Heart left ventricle (tissue), 16 donors: ENCODE measurements around the gene KLHDC7B. TPM values are rescaled to one million over a fixed set of nuclear protein-coding genes. Genes with fewer than 3 reads are reported as not detected.

Source experiments
- ATAC-seq, 4 donors: fragments of 200-7000 bp; cut with Tn5 transposase; one replicate each; pipeline ENCODE4 v1.9.1; 2020 to 2022; ENCODE audit warnings: moderate library complexity in 4 of 4, mild to moderate bottlenecking in 3 of 4, moderate number of reproducible peaks in 1 of 4
- DNase-seq, 5 donors: peaks; one replicate each; pipeline ENCODE4 v3.0.0-alpha.2; 2020
- H3K27ac ChIP-seq, 12 donors: fragments of 200-600 bp; sonication (generic) in 4 of 12; one replicate each; pipeline versions ENCODE4 v1.5.0 to v1.8.0; 2016 to 2022; ENCODE audit warnings: mild to moderate bottlenecking in 2 of 12
- H3K27me3 ChIP-seq, 9 donors: fragments of 200-600 bp; sonication (generic) in 2 of 9; one replicate each; pipeline versions ENCODE4 v1.5.1 to v1.8.0; 2016 to 2022; ENCODE audit warnings: mild to moderate bottlenecking in 3 of 9
- H3K36me3 ChIP-seq, 9 donors: fragments of 200-600 bp; sonication (generic) in 2 of 9; one replicate each; pipeline versions ENCODE4 v1.5.0 to v1.8.0; 2018 to 2022; ENCODE audit warnings: mild to moderate bottlenecking in 2 of 9
- H3K4me1 ChIP-seq, 12 donors: fragments of 200-600 bp; sonication (generic) in 4 of 12; one replicate each; pipeline versions ENCODE4 v1.5.0 to v1.8.0; 2016 to 2022; ENCODE audit warnings: mild to moderate bottlenecking in 3 of 12
- H3K4me3 ChIP-seq, 12 donors: fragments of 200-600 bp; sonication (generic) in 4 of 12; one replicate each; pipeline versions ENCODE4 v1.5.0 to v1.8.0; 2017 to 2022; ENCODE audit warnings: mild to moderate bottlenecking in 9 of 12, moderate library complexity in 4 of 12
- H3K9me3 ChIP-seq, 12 donors: fragments of 200-600 bp; sonication (generic) in 4 of 12; one replicate each; pipeline versions ENCODE4 v1.5.0 to v1.8.0; 2016 to 2022; ENCODE audit warnings: mild to moderate bottlenecking in 1 of 12
- POLR2A ChIP-seq, 2 donors: fragments of 450-650 bp; IDR thresholded peaks; one replicate each; pipeline ENCODE4 v1.6.1; 2017; ENCODE audit warnings: antibody characterized with exemption in 2 of 2, mild to moderate bottlenecking in 2 of 2, moderate library complexity in 2 of 2
- WGBS, 4 donors: extraction: QIAGEN DNeasy Blood & Tissue Kit in 2 of 4; methylation state at CpG; one replicate each; pipeline versions ENCODE4 v1.1.5 to v1.1.7; 2013 to 2018; 5-methylcytosine and 5-hydroxymethylcytosine counted together
- intact Hi-C, 10 donors: fragments of 100-400 bp; cut with DNase I; formaldehyde crosslinking; loops; one replicate each; pipeline versions ENCODE4 v1.11.1 to v1.14.2; 2022
- polyA plus RNA-seq, 2 donors: library from polyadenylated mRNA; stranded (reverse); fragments of 200-250 nt; gene quantifications; one replicate each; pipeline ENCODE4 v1.2.3, GENCODE V29; 2013
- total RNA-seq, 9 donors: library from RNA; depleted of rRNA in 2 of 9; stranded (reverse); fragments of >200 nt in 2 of 9; fragmentation: NEBNext Ultra II Directional in 3 of 9; extraction: Animal tissue kit (Norgen Biotek cat#: 25700) in 3 of 9; gene quantifications; one replicate each; pipeline versions ENCODE4 v1.1.0 to v1.2.4, GENCODE V29; 2016 to 2023
- TF ChIP-seq, protein P1 (sequence below), 12 donors: fragments of 200-600 bp; sonication (generic) in 4 of 12; IDR thresholded peaks; one replicate each; pipeline versions ENCODE4 v1.5.0 to v1.8.0; 2018 to 2022; ENCODE audit warnings: antibody characterized with exemption in 12 of 12, mild to moderate bottlenecking in 5 of 12
- donor health status: ischemic (EF 13 %, LVEDD 7.1; RV severe dilation, severe dysfunction).
- donor health status: healthy with polysubstance abuse.
- donor health status: DM: no; HTN: yes; CAD: no.
- donor health status: DM: no; HTN: no; CAD: no.
- donor health status: ischemic (EF 25% LVEDD 6.9; RV normal size, moderate dysfunction).
- donor health status: ischemic (EF 25% LVEDD 5.7; RV mildly dilated, moderate dysfunction).
- donor health status: healthy.
- donor health status: DM: yes; HTN: yes; CAD: no.
- donor health status: ischemic (EF 35%, LVEDD 5.7; RV mildly dilated, moderate dysfunction).
- donor health status: nonischemic (EF 11% LVEDD 7.7; RV severe dilation, severe dysfunction).
- donor health status: DM: yes; HTN: yes; CAD: no.
- donor health status: PGD.
- donor health status: ischemic (EF 29% LVEDD 5.4; RV normal size, mild dysfunction).
- donor health status: nonischemic (EF 23%, LVEDD 6.1; RV moderate dilation, normal function).

The KLHDC7B gene
- total and polyA plus RNA-seq, 11 donors = 0.08 to 1.3 (median 0.13) TPM; not detected in 6

DNA sequence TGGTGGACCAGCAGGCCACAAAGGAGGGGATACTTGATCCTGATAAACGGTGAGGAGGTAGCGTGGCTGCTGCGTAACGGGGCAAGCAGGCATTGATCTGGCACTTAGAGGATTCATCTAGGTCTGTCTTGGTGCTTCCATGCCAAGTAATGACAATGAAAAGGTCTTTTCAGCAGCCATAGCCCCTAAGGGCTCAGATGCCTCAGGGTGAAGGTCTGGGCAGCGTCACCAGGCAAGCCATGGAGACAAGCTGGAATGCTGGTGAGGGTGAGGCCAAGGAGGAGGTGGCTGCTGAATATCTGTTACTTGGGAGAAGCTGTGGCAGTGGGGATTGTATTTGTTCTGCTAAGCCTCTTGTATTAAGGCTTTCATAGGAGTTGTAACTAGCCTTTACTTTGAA lies 41.7 kb downstream of the KLHDC7B start:
- WGBS, 4 donors = 87 to 96% (median 90%) methylated on average over 4 to 5 of the region's 5 CpGs
- Histone ChIP-seq H3K36me3 (no peaks in the 10 kb centered on the region), H3K27me3 (no peaks in the 10 kb centered on the region), H3K27ac (no peak overlapping the region), H3K4me3 (no peak overlapping the region), H3K9me3 (no peaks in the 10 kb centered on the region), H3K4me1 (peaks cover 0 to 11% (median 7%) of the 10 kb centered on the region in 12 donors)
- TF ChIP-seq, protein P1, sequence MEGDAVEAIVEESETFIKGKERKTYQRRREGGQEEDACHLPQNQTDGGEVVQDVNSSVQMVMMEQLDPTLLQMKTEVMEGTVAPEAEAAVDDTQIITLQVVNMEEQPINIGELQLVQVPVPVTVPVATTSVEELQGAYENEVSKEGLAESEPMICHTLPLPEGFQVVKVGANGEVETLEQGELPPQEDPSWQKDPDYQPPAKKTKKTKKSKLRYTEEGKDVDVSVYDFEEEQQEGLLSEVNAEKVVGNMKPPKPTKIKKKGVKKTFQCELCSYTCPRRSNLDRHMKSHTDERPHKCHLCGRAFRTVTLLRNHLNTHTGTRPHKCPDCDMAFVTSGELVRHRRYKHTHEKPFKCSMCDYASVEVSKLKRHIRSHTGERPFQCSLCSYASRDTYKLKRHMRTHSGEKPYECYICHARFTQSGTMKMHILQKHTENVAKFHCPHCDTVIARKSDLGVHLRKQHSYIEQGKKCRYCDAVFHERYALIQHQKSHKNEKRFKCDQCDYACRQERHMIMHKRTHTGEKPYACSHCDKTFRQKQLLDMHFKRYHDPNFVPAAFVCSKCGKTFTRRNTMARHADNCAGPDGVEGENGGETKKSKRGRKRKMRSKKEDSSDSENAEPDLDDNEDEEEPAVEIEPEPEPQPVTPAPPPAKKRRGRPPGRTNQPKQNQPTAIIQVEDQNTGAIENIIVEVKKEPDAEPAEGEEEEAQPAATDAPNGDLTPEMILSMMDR (IDR thresholded peaks at IDR 0.05) = no peak
- TF ChIP-seq POLR2A (IDR thresholded peaks at IDR 0.05) = no peak
- intact Hi-C loops = no loop called here
- DNase-seq = peak in 2 of 5 donors; percentile 7 to 8
- no peak for ATAC-seq

DNA sequence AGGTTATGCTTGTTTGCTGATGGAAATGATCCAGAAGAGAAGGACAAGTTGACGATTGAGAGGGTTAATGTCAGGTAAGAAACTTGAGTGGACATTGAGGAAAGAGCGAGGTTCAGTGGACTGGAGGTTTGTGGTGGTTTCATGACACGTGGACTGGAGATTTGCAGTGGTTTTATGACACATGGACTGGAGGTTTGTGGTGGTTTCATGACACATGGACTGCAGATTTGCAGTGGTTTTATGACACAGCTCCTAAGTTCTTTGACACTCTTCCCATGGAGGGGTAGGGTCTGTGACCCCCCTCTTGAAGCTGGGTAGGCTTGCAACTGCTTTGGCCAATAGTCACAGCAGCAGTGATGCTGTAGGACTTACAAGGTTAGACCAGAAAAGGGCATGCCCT lies 49.5 kb downstream of the KLHDC7B start:
- H3K9me3 ChIP-seq = no peaks in the 10 kb centered on the region
- no peak for TF ChIP-seq POLR2A (IDR thresholded peaks at IDR 0.05)
- H3K36me3 ChIP-seq = no peaks in the 10 kb centered on the region
- intact Hi-C loops = no loop called here
- WGBS, 4 donors = 86 to 92% (median 89%) methylated on average over 3 of the region's 3 CpGs
- H3K4me1 ChIP-seq = peaks cover 0 to 4% (median 0%) of the 10 kb centered on the region in 12 donors
- H3K4me3 ChIP-seq = no peak overlapping the region
- DNase-seq (no peak), ATAC-seq (no peak)
- H3K27ac ChIP-seq = no peak overlapping the region
- peaks cover 0 to 24% (median 14%) of the 10 kb centered on the region in 9 donors for H3K27me3 ChIP-seq

DNA sequence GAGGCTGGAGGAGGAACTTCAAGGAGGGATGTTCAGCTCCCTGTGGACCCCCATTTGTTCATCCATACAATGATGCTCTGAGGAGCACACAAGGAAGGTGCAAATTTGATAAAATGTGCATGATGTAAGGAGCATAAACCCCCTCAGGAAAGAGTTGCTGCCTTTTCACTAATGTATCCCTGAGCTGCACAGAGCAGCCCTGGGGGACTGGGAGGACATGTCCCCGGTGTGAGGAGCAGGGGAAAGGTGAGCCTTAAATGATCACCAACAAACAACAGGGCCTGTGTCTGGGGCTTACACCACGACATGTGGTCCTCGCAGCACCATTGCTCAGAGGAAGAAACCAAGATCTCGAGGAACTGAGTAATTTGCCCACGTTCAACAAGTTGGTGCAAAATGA lies 51.4 kb downstream of the KLHDC7B start:
- 82 to 93% (median 87%) methylated on average over 5 of the region's 5 CpGs for WGBS, 4 donors

DNA sequence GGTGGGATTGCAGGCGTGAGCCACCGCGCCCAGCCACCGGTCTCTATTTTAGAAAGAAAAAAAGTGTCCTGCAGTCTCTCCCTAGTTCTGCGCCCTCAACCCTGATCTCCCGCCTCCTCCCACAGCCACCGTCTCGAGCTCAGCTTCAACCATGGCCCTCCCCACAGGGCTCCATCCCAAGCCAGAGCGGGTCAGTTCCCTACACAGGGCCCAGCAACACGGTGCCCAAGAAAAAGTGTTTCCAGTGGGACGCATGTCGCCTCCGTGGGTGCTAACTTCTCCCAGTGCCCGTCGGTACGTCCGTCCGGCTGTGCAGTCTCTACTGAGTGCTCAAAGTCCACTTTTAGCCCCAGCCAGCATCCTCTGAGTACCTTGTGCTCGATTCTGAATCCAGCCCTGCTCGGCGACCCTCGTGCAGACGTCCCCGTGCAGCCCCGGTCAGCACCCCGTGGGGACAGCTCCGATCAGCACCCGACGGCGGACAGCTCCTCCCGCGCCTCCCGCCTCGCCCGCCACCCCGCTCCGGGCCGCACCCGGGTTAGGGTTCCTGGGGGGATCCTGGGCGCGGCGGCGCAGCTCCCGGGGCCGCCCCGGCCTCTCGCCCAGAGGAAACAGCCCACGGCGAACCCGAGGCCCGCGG lies 54.2 kb downstream of the KLHDC7B start:
- peak in 4 of 5 donors; percentile 54 to 86 (median 64) for DNase-seq
- H3K4me1 ChIP-seq = peaks cover 0 to 26% (median 0%) of the 10 kb centered on the region in 12 donors
- no peaks in the 10 kb centered on the region for H3K9me3 ChIP-seq
- WGBS, 4 donors = 14 to 33% (median 19%) methylated on average over 26 to 52 of the region's 52 CpGs
- no peaks in the 10 kb centered on the region for H3K36me3 ChIP-seq
- peaks cover 17 to 65% (median 50%) of the 10 kb centered on the region in 9 donors for H3K27me3 ChIP-seq
- peak; percentile 28 to 90 (median 82) for ATAC-seq
- H3K4me3 ChIP-seq = peak overlapping the region in 11 of 12 donors; percentile 11 to 55 (median 46)
- intact Hi-C loops = no loop called here
- no peak overlapping the region for H3K27ac ChIP-seq
- TF ChIP-seq POLR2A (IDR thresholded peaks at IDR 0.05) = no peak
- TF ChIP-seq, protein P1 (IDR thresholded peaks at IDR 0.05) = no peak

More for the DNA sequence above, 51.4 kb downstream of the KLHDC7B start:
- intact Hi-C loops = no loop called here
- H3K4me1 ChIP-seq = peaks cover 0 to 17% (median 0%) of the 10 kb centered on the region in 12 donors
- H3K27ac ChIP-seq = no peak overlapping the region
- H3K9me3 ChIP-seq = no peaks in the 10 kb centered on the region
- no peaks in the 10 kb centered on the region for H3K36me3 ChIP-seq
- no peak for DNase-seq
- H3K4me3 ChIP-seq = no peak overlapping the region
- ATAC-seq = no peak
- no peak for TF ChIP-seq POLR2A (IDR thresholded peaks at IDR 0.05)
- TF ChIP-seq, protein P1 (IDR thresholded peaks at IDR 0.05) = no peak
- H3K27me3 ChIP-seq = peaks cover 0 to 37% (median 25%) of the 10 kb centered on the region in 9 donors
